Colonic mucosa (tissue), 4 donors: ENCODE measurements around the gene ERBB3. TPM values are rescaled to one million over a fixed set of nuclear protein-coding genes. Genes with fewer than 3 reads are reported as not detected.
A peak's percentile ranks its signal among the peaks of the same experiment; 100 is the strongest.

Experiments
- DNase-seq: peaks from one replicate; pipeline ENCODE4 v3.0.0-alpha.2; 2020
- H3K27ac ChIP-seq: fragments of 200-600 bp; one replicate; pipeline ENCODE4 v1.8.0; 2021
- H3K27me3 ChIP-seq: fragments of 200-600 bp; one replicate; pipeline ENCODE4 v1.8.0; 2021
- H3K36me3 ChIP-seq: fragments of 200-600 bp; one replicate; pipeline ENCODE4 v1.8.0; 2021
- H3K4me1 ChIP-seq: fragments of 200-600 bp; one replicate; pipeline ENCODE4 v1.8.0; 2021; ENCODE audit warnings: mild to moderate bottlenecking
- H3K4me3 ChIP-seq: fragments of 200-600 bp; one replicate; pipeline ENCODE4 v1.8.0; 2021
- H3K9ac ChIP-seq, 2 donors: one replicate each; pipeline ENCODE4 v1.7.0; 2013; ENCODE audit warnings: control low read depth in 2 of 2, low read depth in 2 of 2, low read length in 2 of 2
- H3K9me3 ChIP-seq: fragments of 200-600 bp; one replicate; pipeline ENCODE4 v1.8.0; 2021
- CTCF ChIP-seq: fragments of 200-600 bp; IDR thresholded peaks from one replicate; pipeline ENCODE4 v1.8.0; 2022; ENCODE audit warnings: antibody characterized with exemption, mild to moderate bottlenecking
- intact Hi-C: fragments of 100-400 bp; cut with DNase I; formaldehyde crosslinking; loops from one replicate; pipeline ENCODE4 v1.14.1; 2022
- total RNA-seq, 2 donors: library from RNA; stranded (reverse); fragmentation: NEBNext Ultra II Directional in 1 of 2; extraction: Animal tissue kit (Norgen Biotek cat#: 25700) in 1 of 2; gene quantifications; one replicate each; pipeline ENCODE4 v1.2.1, GENCODE V29; 2021
- donor health status: healthy.
- donor health status: DM: no; HTN: no; CAD: no.
- donor health status: DM: no; HTN: no; CAD: no.

ERBB3 gene
- total RNA-seq, 2 donors from 2014 or later: 158 to 206 TPM

GRCh38 chr12:56143870-56144269 is 63.9 kb downstream of the ERBB3 start:
- peak overlapping the region; percentile 44 for H3K27ac ChIP-seq
- H3K36me3 ChIP-seq: peaks cover 8% of the 10 kb centered on the region
- H3K27me3 ChIP-seq: no peaks in the 10 kb centered on the region
- H3K4me3 ChIP-seq: no peak overlapping the region
- no peaks in the 10 kb centered on the region for H3K9me3 ChIP-seq
- H3K9ac ChIP-seq: peak overlapping the region in 1 of 2 donors; percentile 51
- no peak for TF ChIP-seq CTCF
- H3K4me1 ChIP-seq: no peaks in the 10 kb centered on the region
- intact Hi-C loops: no loop called here
- DNase-seq: no peak

GRCh38 chr12:56145217-56145616 is 65.3 kb downstream of the ERBB3 start:
- peaks cover 8% of the 10 kb centered on the region for H3K36me3 ChIP-seq
- no peak overlapping the region for H3K27ac ChIP-seq
- no peaks in the 10 kb centered on the region for H3K9me3 ChIP-seq
- no peaks in the 10 kb centered on the region for H3K4me1 ChIP-seq
- no peaks in the 10 kb centered on the region for H3K27me3 ChIP-seq
- intact Hi-C loops: no loop called here
- no peak overlapping the region for H3K4me3 ChIP-seq
- H3K9ac ChIP-seq: no peak overlapping the region
- no peak for TF ChIP-seq CTCF
- no peak for DNase-seq

- peaks cover 8% of the 10 kb centered on the region for H3K36me3 ChIP-seq
- no peak overlapping the region for H3K4me3 ChIP-seq
- no peaks in the 10 kb centered on the region for H3K9me3 ChIP-seq
- no peak for TF ChIP-seq CTCF
- intact Hi-C loops: no loop called here
- peak; percentile 66 for DNase-seq
- H3K27ac ChIP-seq: peak overlapping the region; percentile 28
- peak overlapping the region in 1 of 2 donors; percentile 55 for H3K9ac ChIP-seq
- H3K27me3 ChIP-seq: no peaks in the 10 kb centered on the region
- H3K4me1 ChIP-seq: peaks cover 8% of the 10 kb centered on the region
Observed at GRCh38 chr12:56146492-56147460, 66.8 kb downstream of the ERBB3 start.

GRCh38 chr12:56150563-56150962 is 70.6 kb downstream of the ERBB3 start:
- H3K9ac ChIP-seq: no peak overlapping the region
- peak overlapping the region; percentile 98 for H3K27ac ChIP-seq
- intact Hi-C loops: no loop called here
- H3K9me3 ChIP-seq: no peaks in the 10 kb centered on the region
- H3K4me1 ChIP-seq: peaks cover 9% of the 10 kb centered on the region
- DNase-seq: no peak
- H3K27me3 ChIP-seq: no peaks in the 10 kb centered on the region
- no peak for TF ChIP-seq CTCF
- H3K4me3 ChIP-seq: no peak overlapping the region
- no peaks in the 10 kb centered on the region for H3K36me3 ChIP-seq

GRCh38 chr12:56151672-56152131 is 71.7 kb downstream of the ERBB3 start:
- no peaks in the 10 kb centered on the region for H3K27me3 ChIP-seq
- peak; percentile 75 for DNase-seq
- peak overlapping the region; percentile 98 for H3K27ac ChIP-seq
- H3K9me3 ChIP-seq: no peaks in the 10 kb centered on the region
- TF ChIP-seq CTCF: peak; percentile 44
- H3K4me3 ChIP-seq: peak overlapping the region; percentile 42
- H3K4me1 ChIP-seq: peaks cover 9% of the 10 kb centered on the region
- peak overlapping the region; percentile 70 to 92 for H3K9ac ChIP-seq
- no peaks in the 10 kb centered on the region for H3K36me3 ChIP-seq
- intact Hi-C loops: no loop called here
